ENCODE data around the gene FAM174C. TPM values are rescaled to one million over a fixed set of nuclear protein-coding genes. Genes with fewer than 3 reads are reported as not detected.

The FAM174C gene
- total and polyA plus RNA-seq, 10 of the 15 experiments (the other 5 are each of a cell fraction or from before 2014, with no cell fraction given): 0.89 to 94.6 (median 43.6) TPM

DNA sequence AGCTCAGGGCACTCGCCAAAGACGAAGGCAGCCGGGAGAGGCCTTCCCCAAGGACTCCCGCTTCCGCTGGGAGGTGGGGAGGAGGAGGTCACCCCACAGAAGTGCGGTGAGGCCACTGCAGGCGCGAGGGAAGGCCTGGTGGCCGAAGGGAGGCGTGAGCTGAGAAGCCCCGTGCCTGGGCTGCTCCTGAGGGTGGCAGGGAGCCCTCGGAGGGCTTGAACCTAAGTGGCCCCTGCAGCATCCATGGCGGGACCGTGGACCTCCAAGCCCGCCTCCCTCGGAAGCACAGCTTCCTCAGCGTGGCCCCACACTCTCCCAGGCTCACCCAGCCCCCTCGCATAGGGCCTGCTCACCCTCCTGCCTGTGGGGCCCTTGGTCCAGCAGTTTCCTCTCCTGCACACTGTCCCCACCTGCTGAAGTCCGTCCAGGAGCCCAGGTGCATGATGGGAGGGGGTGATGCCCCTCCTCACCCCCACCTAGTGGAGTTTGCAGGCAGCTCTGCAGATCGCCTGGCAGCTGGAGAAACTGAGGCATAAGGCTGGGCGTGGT, 36.3 kb downstream of the FAM174C start (continued):
- TF ChIP-seq, protein P1, sequence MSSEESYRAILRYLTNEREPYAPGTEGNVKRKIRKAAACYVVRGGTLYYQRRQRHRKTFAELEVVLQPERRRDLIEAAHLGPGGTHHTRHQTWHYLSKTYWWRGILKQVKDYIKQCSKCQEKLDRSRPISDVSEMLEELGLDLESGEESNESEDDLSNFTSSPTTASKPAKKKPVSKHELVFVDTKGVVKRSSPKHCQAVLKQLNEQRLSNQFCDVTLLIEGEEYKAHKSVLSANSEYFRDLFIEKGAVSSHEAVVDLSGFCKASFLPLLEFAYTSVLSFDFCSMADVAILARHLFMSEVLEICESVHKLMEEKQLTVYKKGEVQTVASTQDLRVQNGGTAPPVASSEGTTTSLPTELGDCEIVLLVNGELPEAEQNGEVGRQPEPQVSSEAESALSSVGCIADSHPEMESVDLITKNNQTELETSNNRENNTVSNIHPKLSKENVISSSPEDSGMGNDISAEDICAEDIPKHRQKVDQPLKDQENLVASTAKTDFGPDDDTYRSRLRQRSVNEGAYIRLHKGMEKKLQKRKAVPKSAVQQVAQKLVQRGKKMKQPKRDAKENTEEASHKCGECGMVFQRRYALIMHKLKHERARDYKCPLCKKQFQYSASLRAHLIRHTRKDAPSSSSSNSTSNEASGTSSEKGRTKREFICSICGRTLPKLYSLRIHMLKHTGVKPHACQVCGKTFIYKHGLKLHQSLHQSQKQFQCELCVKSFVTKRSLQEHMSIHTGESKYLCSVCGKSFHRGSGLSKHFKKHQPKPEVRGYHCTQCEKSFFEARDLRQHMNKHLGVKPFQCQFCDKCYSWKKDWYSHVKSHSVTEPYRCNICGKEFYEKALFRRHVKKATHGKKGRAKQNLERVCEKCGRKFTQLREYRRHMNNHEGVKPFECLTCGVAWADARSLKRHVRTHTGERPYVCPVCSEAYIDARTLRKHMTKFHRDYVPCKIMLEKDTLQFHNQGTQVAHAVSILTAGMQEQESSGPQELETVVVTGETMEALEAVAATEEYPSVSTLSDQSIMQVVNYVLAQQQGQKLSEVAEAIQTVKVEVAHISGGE (CRISPR knock-in tag; IDR thresholded peaks at IDR 0.05): no peak
- TF ChIP-seq NFYA (IDR thresholded peaks at IDR 0.05; ENCODE audit: borderline replicate concordance, low read depth, low read length): no peak
- TF ChIP-seq CREB1 (IDR thresholded peaks at IDR 0.05; ENCODE audit: low read depth): no peak

- RAD21 ChIA-PET (ENCODE audit: unreplicated experiment): interaction anchor here (1.4 kb wide), 1 partner anchor 59 kb away, joined by 4 read pairs; no protein-coding TSS in a partner anchor
- no peaks in the 10 kb centered on the region for H3K79me2 ChIP-seq (ENCODE audit: control insufficient read depth, insufficient read depth, low read length)
- intact Hi-C loops (cut with micrococcal nuclease; ENCODE audit: unreplicated experiment): no loop called here
- CTCF ChIA-PET: interaction anchor here (0.6 to 5.3 kb wide), 4 partner anchors 33 to 496 kb away, joined by 4 to 42 read pairs (median 4); no protein-coding TSS in a partner anchor
- WGBS (ENCODE audit: insufficient coverage, insufficient replicate concordance, low lambda C conversion rate, missing lambda C conversion rate): 67% methylated on average over 45 of the region's 61 CpGs
- ATAC-seq (no peak), DNase-seq (ENCODE audit: low read depth, low spot score) (no peak), FAIRE-seq (no peak)
- POLR2A ChIA-PET: interaction anchor here (0.6 kb wide), 1 partner anchor 63 kb away, joined by 5 read pairs; no protein-coding TSS in a partner anchor
- no peak overlapping the region for H3K4me3 ChIP-seq
- H3K9ac ChIP-seq (ENCODE audit: control insufficient read depth, insufficient read depth, low read length): no peak overlapping the region
- no peak overlapping the region for H3K4me2 ChIP-seq (ENCODE audit: control insufficient read depth, insufficient read depth)
- in situ Hi-C loops (cut with MboI): no loop called here
- no peaks in the 10 kb centered on the region for H3K27me3 ChIP-seq (replicated peaks in 1 of 2; ENCODE audit: control insufficient read depth in 2 of 2, insufficient read depth in 2 of 2, low read length in 1 of 2)
- H3K4me1 ChIP-seq (ENCODE audit: control insufficient read depth, insufficient read depth, low read length): peaks cover 3% of the 10 kb centered on the region; the same call in 1 of the 2 replicates
- no peak overlapping the region for H2AFZ ChIP-seq (ENCODE audit: control insufficient read depth, low read depth, low read length)
- no peaks in the 10 kb centered on the region for H3K36me3 ChIP-seq (ENCODE audit: control insufficient read depth in 2 of 2, insufficient read depth in 2 of 2, low read length in 1 of 2)
- no peak overlapping the region for H3K27ac ChIP-seq (ENCODE audit: control insufficient read depth, insufficient read depth)
- SMC1A ChIA-PET (ENCODE audit: uncharacterized antibody, unreplicated experiment): no interaction called here
- BruUV-seq (replicated peaks): no TSS peak
- H3K9me3 ChIP-seq (replicated peaks; ENCODE audit: control insufficient read depth, insufficient read depth, low read length): no peaks in the 10 kb centered on the region
- no peaks in the 10 kb centered on the region for H4K20me1 ChIP-seq (ENCODE audit: control insufficient read depth, insufficient read depth)
- TF ChIP-seq PRDM15 (CRISPR knock-in tag; IDR thresholded peaks at IDR 0.05): no peak
- TF ChIP-seq SPI1 (IDR thresholded peaks at IDR 0.05; ENCODE audit: borderline replicate concordance, insufficient read depth, low read depth, low read length): no peak
- TF ChIP-seq, protein P2, sequence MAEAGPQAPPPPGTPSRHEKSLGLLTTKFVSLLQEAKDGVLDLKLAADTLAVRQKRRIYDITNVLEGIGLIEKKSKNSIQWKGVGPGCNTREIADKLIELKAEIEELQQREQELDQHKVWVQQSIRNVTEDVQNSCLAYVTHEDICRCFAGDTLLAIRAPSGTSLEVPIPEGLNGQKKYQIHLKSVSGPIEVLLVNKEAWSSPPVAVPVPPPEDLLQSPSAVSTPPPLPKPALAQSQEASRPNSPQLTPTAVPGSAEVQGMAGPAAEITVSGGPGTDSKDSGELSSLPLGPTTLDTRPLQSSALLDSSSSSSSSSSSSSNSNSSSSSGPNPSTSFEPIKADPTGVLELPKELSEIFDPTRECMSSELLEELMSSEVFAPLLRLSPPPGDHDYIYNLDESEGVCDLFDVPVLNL (IDR thresholded peaks at IDR 0.05; ENCODE audit: low read depth, low read length): no peak
- TF ChIP-seq, protein P3, sequence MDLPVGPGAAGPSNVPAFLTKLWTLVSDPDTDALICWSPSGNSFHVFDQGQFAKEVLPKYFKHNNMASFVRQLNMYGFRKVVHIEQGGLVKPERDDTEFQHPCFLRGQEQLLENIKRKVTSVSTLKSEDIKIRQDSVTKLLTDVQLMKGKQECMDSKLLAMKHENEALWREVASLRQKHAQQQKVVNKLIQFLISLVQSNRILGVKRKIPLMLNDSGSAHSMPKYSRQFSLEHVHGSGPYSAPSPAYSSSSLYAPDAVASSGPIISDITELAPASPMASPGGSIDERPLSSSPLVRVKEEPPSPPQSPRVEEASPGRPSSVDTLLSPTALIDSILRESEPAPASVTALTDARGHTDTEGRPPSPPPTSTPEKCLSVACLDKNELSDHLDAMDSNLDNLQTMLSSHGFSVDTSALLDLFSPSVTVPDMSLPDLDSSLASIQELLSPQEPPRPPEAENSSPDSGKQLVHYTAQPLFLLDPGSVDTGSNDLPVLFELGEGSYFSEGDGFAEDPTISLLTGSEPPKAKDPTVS (IDR thresholded peaks at IDR 0.05; ENCODE audit: low read depth, low read length): no peak
- TF ChIP-seq EZH2 (IDR thresholded peaks at IDR 0.05; ENCODE audit: borderline replicate concordance, control insufficient read depth, low read depth, low read length): no peak
- no peak for TF ChIP-seq MTA2 (IDR thresholded peaks at IDR 0.05; ENCODE audit: low read depth)
These were observed 37.7 kb downstream of the FAM174C start for GRCh38 chr19:1312767-1313694.

Measured in GM12878 (cell line).